ENCODE measurements around the gene VWA8. TPM values are rescaled to one million over a fixed set of nuclear protein-coding genes. Genes with fewer than 3 reads are reported as not detected.

The VWA8 gene
- total and polyA plus RNA-seq, 2 experiments from 2014 or later: 6.3 to 24.6 TPM

DNA sequence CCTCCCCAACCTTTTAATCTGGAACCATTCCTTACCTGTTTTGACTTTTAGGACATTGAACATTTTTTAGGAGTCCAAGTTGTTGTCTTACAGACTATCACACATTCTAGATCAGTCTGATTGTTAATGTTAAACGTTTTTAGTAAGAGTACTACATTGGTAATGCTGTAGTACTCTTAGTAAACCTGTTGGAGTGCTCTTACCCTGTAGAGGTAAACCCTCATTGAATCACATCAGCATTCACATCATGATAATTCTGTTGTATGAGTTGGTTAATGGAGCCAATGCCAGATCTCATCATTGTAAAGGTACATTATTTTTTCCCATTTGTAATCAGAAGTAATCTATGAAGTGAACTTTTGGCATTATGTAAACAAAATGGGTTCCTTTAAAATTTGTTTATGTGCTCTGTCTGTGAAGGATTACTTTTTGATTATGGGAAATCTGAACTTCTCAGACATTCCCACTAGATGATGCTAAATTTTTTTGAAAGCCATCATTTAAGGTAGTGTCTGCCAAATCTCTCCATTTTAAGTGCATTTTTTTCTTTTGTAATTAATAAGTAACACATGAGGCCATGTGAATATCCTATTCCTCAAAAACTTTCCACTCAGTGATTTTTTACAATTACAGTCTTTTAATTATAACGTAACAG is 55.2 kb downstream of the VWA8 start:
- TF ChIP-seq, protein P1, sequence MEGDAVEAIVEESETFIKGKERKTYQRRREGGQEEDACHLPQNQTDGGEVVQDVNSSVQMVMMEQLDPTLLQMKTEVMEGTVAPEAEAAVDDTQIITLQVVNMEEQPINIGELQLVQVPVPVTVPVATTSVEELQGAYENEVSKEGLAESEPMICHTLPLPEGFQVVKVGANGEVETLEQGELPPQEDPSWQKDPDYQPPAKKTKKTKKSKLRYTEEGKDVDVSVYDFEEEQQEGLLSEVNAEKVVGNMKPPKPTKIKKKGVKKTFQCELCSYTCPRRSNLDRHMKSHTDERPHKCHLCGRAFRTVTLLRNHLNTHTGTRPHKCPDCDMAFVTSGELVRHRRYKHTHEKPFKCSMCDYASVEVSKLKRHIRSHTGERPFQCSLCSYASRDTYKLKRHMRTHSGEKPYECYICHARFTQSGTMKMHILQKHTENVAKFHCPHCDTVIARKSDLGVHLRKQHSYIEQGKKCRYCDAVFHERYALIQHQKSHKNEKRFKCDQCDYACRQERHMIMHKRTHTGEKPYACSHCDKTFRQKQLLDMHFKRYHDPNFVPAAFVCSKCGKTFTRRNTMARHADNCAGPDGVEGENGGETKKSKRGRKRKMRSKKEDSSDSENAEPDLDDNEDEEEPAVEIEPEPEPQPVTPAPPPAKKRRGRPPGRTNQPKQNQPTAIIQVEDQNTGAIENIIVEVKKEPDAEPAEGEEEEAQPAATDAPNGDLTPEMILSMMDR (conservative IDR thresholded peaks at IDR 0.05; ENCODE audit: low read depth in 2 of 2): peak; percentile 52 to 67; a peak in 3 of 4 replicates
- TF ChIP-seq, protein P2, sequence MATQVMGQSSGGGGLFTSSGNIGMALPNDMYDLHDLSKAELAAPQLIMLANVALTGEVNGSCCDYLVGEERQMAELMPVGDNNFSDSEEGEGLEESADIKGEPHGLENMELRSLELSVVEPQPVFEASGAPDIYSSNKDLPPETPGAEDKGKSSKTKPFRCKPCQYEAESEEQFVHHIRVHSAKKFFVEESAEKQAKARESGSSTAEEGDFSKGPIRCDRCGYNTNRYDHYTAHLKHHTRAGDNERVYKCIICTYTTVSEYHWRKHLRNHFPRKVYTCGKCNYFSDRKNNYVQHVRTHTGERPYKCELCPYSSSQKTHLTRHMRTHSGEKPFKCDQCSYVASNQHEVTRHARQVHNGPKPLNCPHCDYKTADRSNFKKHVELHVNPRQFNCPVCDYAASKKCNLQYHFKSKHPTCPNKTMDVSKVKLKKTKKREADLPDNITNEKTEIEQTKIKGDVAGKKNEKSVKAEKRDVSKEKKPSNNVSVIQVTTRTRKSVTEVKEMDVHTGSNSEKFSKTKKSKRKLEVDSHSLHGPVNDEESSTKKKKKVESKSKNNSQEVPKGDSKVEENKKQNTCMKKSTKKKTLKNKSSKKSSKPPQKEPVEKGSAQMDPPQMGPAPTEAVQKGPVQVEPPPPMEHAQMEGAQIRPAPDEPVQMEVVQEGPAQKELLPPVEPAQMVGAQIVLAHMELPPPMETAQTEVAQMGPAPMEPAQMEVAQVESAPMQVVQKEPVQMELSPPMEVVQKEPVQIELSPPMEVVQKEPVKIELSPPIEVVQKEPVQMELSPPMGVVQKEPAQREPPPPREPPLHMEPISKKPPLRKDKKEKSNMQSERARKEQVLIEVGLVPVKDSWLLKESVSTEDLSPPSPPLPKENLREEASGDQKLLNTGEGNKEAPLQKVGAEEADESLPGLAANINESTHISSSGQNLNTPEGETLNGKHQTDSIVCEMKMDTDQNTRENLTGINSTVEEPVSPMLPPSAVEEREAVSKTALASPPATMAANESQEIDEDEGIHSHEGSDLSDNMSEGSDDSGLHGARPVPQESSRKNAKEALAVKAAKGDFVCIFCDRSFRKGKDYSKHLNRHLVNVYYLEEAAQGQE (IDR thresholded peaks at IDR 0.05; ENCODE audit: unreplicated experiment): no peak
- TF ChIP-seq ZNF114 (CRISPR knock-in tag; IDR thresholded peaks at IDR 0.05) (no peak), JUNB (IDR thresholded peaks at IDR 0.05; ENCODE audit: unreplicated experiment) (no peak), EZH2phosphoT487 (IDR thresholded peaks at IDR 0.05; ENCODE audit: unreplicated experiment) (no peak), POLR2AphosphoS5 (IDR thresholded peaks at IDR 0.05; ENCODE audit: low read depth) (no peak), ZNF331 (CRISPR knock-in tag; IDR thresholded peaks at IDR 0.05; ENCODE audit: low read depth) (no peak)
- Mint-ChIP-seq H3K4me1 (peaks cover 12% of the 10 kb centered on the region), H3K4me3 (no peak overlapping the region), H3K27me3 (ENCODE audit: insufficient read depth, low read depth, poor library complexity) (peaks cover 2% of the 10 kb centered on the region), H3K36me3 (ENCODE audit: low read depth) (0 out of 3 replicates have a peak, but pooled peaks cover 3% of the 10 kb centered on the region), H3K27ac (no peak overlapping the region), H3K9me3 (no peaks in the 10 kb centered on the region)
- no peaks in the 10 kb centered on the region for H4K20me1 ChIP-seq (replicated peaks; ENCODE audit: insufficient read depth)
- peak; percentile 70 for DNase-seq (ENCODE audit: low spot score)
- H3K79me2 ChIP-seq (replicated peaks; ENCODE audit: insufficient read depth): no peaks in the 10 kb centered on the region
- no peak overlapping the region for H3K4me3 ChIP-seq
- H3F3A ChIP-seq (replicated peaks; ENCODE audit: low read depth): no peaks in the 10 kb centered on the region
- H3K36me3 ChIP-seq (ENCODE audit: insufficient read depth): no peaks in the 10 kb centered on the region
- no peak overlapping the region for H3K27ac ChIP-seq (ENCODE audit: low read depth)
- H3K4me1 ChIP-seq (ENCODE audit: insufficient read depth): no peaks in the 10 kb centered on the region
- H2AFZ ChIP-seq: no peak overlapping the region
- H3K4me2 ChIP-seq: no peak overlapping the region
- ATAC-seq: peak; percentile 86
- H3K27me3 ChIP-seq (ENCODE audit: insufficient read depth): no peaks in the 10 kb centered on the region
- H3K9me2 ChIP-seq (ENCODE audit: insufficient read depth): no peaks in the 10 kb centered on the region

DNA sequence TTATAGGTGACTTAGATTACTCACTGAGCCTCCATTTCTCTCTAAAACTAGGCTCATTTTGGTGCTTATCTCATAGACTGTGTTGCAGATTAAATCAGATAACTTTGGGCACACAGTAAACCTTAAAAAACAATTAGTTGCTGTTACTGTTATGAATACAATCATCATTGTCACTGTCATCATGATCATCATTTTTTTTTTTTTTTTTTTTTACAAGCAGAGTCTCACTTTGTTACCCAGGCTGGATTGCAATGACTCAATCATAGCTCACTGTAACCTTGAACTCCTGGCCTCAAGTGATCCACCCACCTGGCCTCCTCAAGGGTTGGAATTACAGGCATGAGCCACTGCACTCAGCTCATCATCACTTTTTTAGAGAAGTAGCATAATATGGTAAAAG is 60.0 kb downstream of the VWA8 start:
- no peaks in the 10 kb centered on the region for H3F3A ChIP-seq (replicated peaks; ENCODE audit: low read depth)
- no peak overlapping the region for H3K4me2 ChIP-seq
- H3K4me3 ChIP-seq: no peak overlapping the region
- Mint-ChIP-seq H3K9me3 (no peaks in the 10 kb centered on the region), H3K36me3 (ENCODE audit: low read depth) (peaks cover 14% of the 10 kb centered on the region), H3K27me3 (ENCODE audit: insufficient read depth, low read depth, poor library complexity) (peaks cover 2% of the 10 kb centered on the region), H3K4me1 (peaks cover 12% of the 10 kb centered on the region), H3K4me3 (no peak overlapping the region), H3K27ac (no peak overlapping the region)
- no peaks in the 10 kb centered on the region for H4K20me1 ChIP-seq (replicated peaks; ENCODE audit: insufficient read depth)
- H3K36me3 ChIP-seq (ENCODE audit: insufficient read depth): no peaks in the 10 kb centered on the region
- no peak overlapping the region for H3K27ac ChIP-seq (ENCODE audit: low read depth)
- no peaks in the 10 kb centered on the region for H3K9me2 ChIP-seq (ENCODE audit: insufficient read depth)
- ATAC-seq (no peak), DNase-seq (ENCODE audit: low spot score) (no peak)
- H3K4me1 ChIP-seq (ENCODE audit: insufficient read depth): no peaks in the 10 kb centered on the region
- H3K27me3 ChIP-seq (ENCODE audit: insufficient read depth): no peaks in the 10 kb centered on the region
- H3K79me2 ChIP-seq (replicated peaks; ENCODE audit: insufficient read depth): no peaks in the 10 kb centered on the region
- H2AFZ ChIP-seq: no peak overlapping the region
- TF ChIP-seq, protein P2 (IDR thresholded peaks at IDR 0.05; ENCODE audit: unreplicated experiment): no peak
- TF ChIP-seq EZH2 (IDR thresholded peaks at IDR 0.05; ENCODE audit: low read depth, unreplicated experiment): no peak
- TF ChIP-seq JUNB (IDR thresholded peaks at IDR 0.05; ENCODE audit: unreplicated experiment): no peak
- TF ChIP-seq, protein P1 (conservative IDR thresholded peaks at IDR 0.05; ENCODE audit: low read depth in 2 of 2): no peak
- no peak for TF ChIP-seq CREB1 (CRISPR knock-in tag; IDR thresholded peaks at IDR 0.05; ENCODE audit: low read depth)
- no peak for TF ChIP-seq STAT1 (IDR thresholded peaks at IDR 0.05; ENCODE audit: unreplicated experiment)
- no peak for TF ChIP-seq ZNF331 (CRISPR knock-in tag; IDR thresholded peaks at IDR 0.05; ENCODE audit: low read depth)
- no peak for TF ChIP-seq ZNF114 (CRISPR knock-in tag; IDR thresholded peaks at IDR 0.05)
- TF ChIP-seq POLR2AphosphoS5 (IDR thresholded peaks at IDR 0.05; ENCODE audit: low read depth): no peak

Data from GM23338 (cell line).